GM18499 (cell line): Measurements from ENCODE around the gene TIAM2.

ENCODE experiments used
- ATAC-seq: cut with Tn5 transposase; IDR thresholded peaks from one replicate; pipeline ENCODE4 v1.9.1; 2021; ENCODE audit warnings: moderate number of reproducible peaks; ENCODE audit not compliant: insufficient read depth, unreplicated experiment

TIAM2 gene

GRCh38 chr6:155120034-155120433, 124.9 kb downstream of the TIAM2 start:
- no peak for ATAC-seq

GRCh38 chr6:155121294-155121693, 126.2 kb downstream of the TIAM2 start:
- no peak for ATAC-seq

- ATAC-seq, result no peak
These were observed 126.6 kb downstream of the TIAM2 start for GRCh38 chr6:155121699-155122098.

GRCh38 chr6:155122199-155122950, 127.3 kb downstream of the TIAM2 start:
- no peak for ATAC-seq

GRCh38 chr6:155123520-155123919, 128.4 kb downstream of the TIAM2 start:
- ATAC-seq, result no peak

- ATAC-seq, result no peak
These were observed 130.8 kb downstream of the TIAM2 start for GRCh38 chr6:155125906-155126305.

GRCh38 chr6:155126727-155127439, 131.8 kb downstream of the TIAM2 start:
- ATAC-seq, result no peak

- ATAC-seq, result no peak
These were observed 133.9 kb downstream of the TIAM2 start for GRCh38 chr6:155128977-155129376.

GRCh38 chr6:155129744-155130143, 134.6 kb downstream of the TIAM2 start:
- ATAC-seq, result no peak

GRCh38 chr6:155130161-155130853, 135.2 kb downstream of the TIAM2 start:
- ATAC-seq, result no peak

- no peak for ATAC-seq
These were observed 137.5 kb downstream of the TIAM2 start for GRCh38 chr6:155132617-155133016.

- no peak for ATAC-seq
These were observed 145.9 kb downstream of the TIAM2 start for GRCh38 chr6:155141002-155141401.

- ATAC-seq, result no peak
These were observed 146.4 kb downstream of the TIAM2 start for GRCh38 chr6:155141512-155141911.

- ATAC-seq, result no peak
These were observed 147.3 kb downstream of the TIAM2 start for GRCh38 chr6:155142168-155143028.

GRCh38 chr6:155143029-155143577, 148.0 kb downstream of the TIAM2 start:
- no peak for ATAC-seq

GRCh38 chr6:155143578-155144106, 148.5 kb downstream of the TIAM2 start:
- ATAC-seq, result no peak

- ATAC-seq, result no peak
These were observed 151.1 kb downstream of the TIAM2 start for GRCh38 chr6:155146205-155146604.

GRCh38 chr6:155147958-155148663, 153.0 kb downstream of the TIAM2 start:
- ATAC-seq, result no peak
